K562 (cell line): Measurements from ENCODE around the gene KIN. TPM values are rescaled to one million over a fixed set of nuclear protein-coding genes. Genes with fewer than 3 reads are reported as not detected.

ENCODE experiments used
- ATAC-seq: fragments of 200-7000 bp; cut with Tn5 transposase; 3 replicates; pipeline ENCODE4 v1.9.1; 2020; ENCODE audit warnings: moderate library complexity
- BruUV-seq: library from RNA; stranded (reverse); fragments of 400-500 nt; replicated peaks from 2 replicates; lab custom pipeline; 2021; lab: Mats Ljungman, UMichigan
- CTCF ChIA-PET: fragments of 300-600 bp; formaldehyde crosslinking; extraction: SDS; loops from one replicate; lab custom pipeline; 2021; ENCODE audit warnings: low intra/inter-chr PET ratio; lab: Yijun Ruan, JAX
- POLR2A ChIA-PET: fragments of 300-600, 350-650 bp; sonication (Branson Sonifier 250); formaldehyde crosslinking; extraction: SDS; loops from one replicate; lab custom pipeline; 2021; ENCODE audit warnings: antibody characterized with exemption, inconsistent platforms; lab: Yijun Ruan, JAX
- DNase-seq, 4 experiments: peaks; one replicate each; pipeline versions ENCODE4 v3.0.0 to v3.0.0-alpha.2; 2011 to 2018; ENCODE audit warnings: low spot score in 3 of 4, mixed read lengths in 3 of 4; ENCODE audit errors: extremely low read depth in 1 of 4
- FAIRE-seq: peaks from 2 replicates; lab custom pipeline; 2011; peaks lifted over from hg19 to GRCh38; lab: Jason Lieb, UNC
- H2AFZ ChIP-seq: 2 replicates; pipeline ENCODE4 v1.6.0; 2011; ENCODE audit warnings: low read depth, low read length, control low read depth, inconsistent platforms
- H3K27ac ChIP-seq: fragments of 200-600 bp; 3 replicates; pipeline ENCODE4 v1.8.0; 2011; ENCODE audit warnings: low read depth, mild to moderate bottlenecking, control low read depth, inconsistent platforms, low read length, moderate library complexity, mixed read lengths; ENCODE audit errors: extremely low read depth
- H3K27me3 ChIP-seq, 2 experiments: fragments of 300-600 bp in 1 of 2; 2 replicates in 1 of 2; 3 replicates in 1 of 2; pipeline versions ENCODE4 v1.6.0 to v1.8.0; 2011; ENCODE audit warnings: inconsistent platforms in 2 of 2, low read length in 2 of 2, mild to moderate bottlenecking in 1 of 2, mixed read lengths in 1 of 2, moderate library complexity in 1 of 2; ENCODE audit not compliant: control insufficient read depth in 2 of 2, insufficient read depth in 2 of 2
- H3K36me3 ChIP-seq: fragments of 300-600 bp; 3 replicates; pipeline ENCODE4 v1.8.0; 2011; ENCODE audit warnings: mild to moderate bottlenecking, low read length, inconsistent platforms; ENCODE audit not compliant: control insufficient read depth, insufficient read depth
- H3K4me1 ChIP-seq, 2 experiments: fragments of 200-600 bp in 1 of 2; replicated peaks in 1 of 2; 2 replicates in 1 of 2; 3 replicates in 1 of 2; pipeline versions ENCODE4 v1.5.1 to v1.8.0; 2011; ENCODE audit warnings: inconsistent platforms in 2 of 2, low read length in 2 of 2, mild to moderate bottlenecking in 1 of 2, mixed read lengths in 1 of 2, moderate library complexity in 1 of 2; ENCODE audit not compliant: control insufficient read depth in 2 of 2, insufficient read depth in 2 of 2
- H3K4me2 ChIP-seq: 2 replicates; pipeline ENCODE4 v1.6.1; 2011; ENCODE audit warnings: low read length, control low read depth, inconsistent platforms, mixed read lengths; ENCODE audit not compliant: insufficient read depth
- H3K4me3 ChIP-seq: fragments of 200-600 bp; sonication (generic), shearing (Covaris generic); 2 replicates; pipeline ENCODE4 v1.5.1; 2016; ENCODE audit warnings: control low read depth, inconsistent platforms
- H3K79me2 ChIP-seq: fragments of 200-600 bp; 3 replicates; pipeline ENCODE4 v1.8.0; 2011; ENCODE audit warnings: low read length, inconsistent platforms; ENCODE audit not compliant: control insufficient read depth, insufficient read depth
- H3K9ac ChIP-seq, 2 experiments: 2 replicates each; pipeline versions ENCODE4 v1.6.0 to v1.6.1; 2011; ENCODE audit warnings: low read depth in 2 of 2, low read length in 2 of 2, control low read depth in 1 of 2, inconsistent platforms in 1 of 2, mild to moderate bottlenecking in 1 of 2, mixed read lengths in 1 of 2; ENCODE audit not compliant: insufficient read depth in 1 of 2
- H3K9me1 ChIP-seq: one replicate; pipeline ENCODE4 v1.6.0; 2011; ENCODE audit warnings: inconsistent platforms, mild to moderate bottlenecking, low read length, moderate library complexity; ENCODE audit not compliant: control insufficient read depth, insufficient read depth
- H3K9me3 ChIP-seq: replicated peaks from 2 replicates; pipeline ENCODE4 v1.5.1; 2011; ENCODE audit warnings: low read depth, low read length, inconsistent platforms; ENCODE audit not compliant: control insufficient read depth, insufficient read depth
- H4K20me1 ChIP-seq: replicated peaks from 2 replicates; pipeline ENCODE4 v1.6.1; 2011; ENCODE audit warnings: low read length, inconsistent platforms, mixed read lengths; ENCODE audit not compliant: control insufficient read depth, insufficient read depth
- EHMT2 ChIP-seq: fragments of 450-650 bp; IDR thresholded peaks from 2 replicates; pipeline ENCODE4 v1.6.1; 2018; ENCODE audit warnings: antibody characterized with exemption
- POLR2AphosphoS2 ChIP-seq: IDR thresholded peaks from 2 replicates; pipeline ENCODE4 v1.6.1; 2012; ENCODE audit warnings: low read length, improper control_type of control experiment
- PTBP1 ChIP-seq: fragments of 200-400 bp; formaldehyde crosslinking; IDR thresholded peaks from 2 replicates; pipeline ENCODE4 v1.6.1; 2017; ENCODE audit warnings: low read depth, low read length
- TSC22D4 ChIP-seq: fragments of 450-650 bp; IDR thresholded peaks from 2 replicates; pipeline ENCODE4 v1.6.1; 2016; ENCODE audit warnings: missing genetic modification characterization, missing biosample characterization, control low read depth
- ZNF121 ChIP-seq: sonication (generic); formaldehyde crosslinking; conservative IDR thresholded peaks from 2 replicates; pipeline ENCODE4 v1.8.0; 2022; ENCODE audit warnings: missing genetic modification reagents
- WGBS: fragments of 100-300 bp; shearing (Covaris generic); methylation state at CpG from one replicate; pipeline ENCODE4 v1.1.6; 2016; ENCODE audit warnings: low coverage, mixed read lengths; ENCODE audit not compliant: insufficient coverage; ENCODE audit errors: missing lambda C conversion rate; 5-methylcytosine and 5-hydroxymethylcytosine counted together
- in situ Hi-C: fragments of 300-500 bp; cut with MboI; formaldehyde crosslinking; loops from 4 replicates; pipeline ENCODE4 v1.15.0; 2018; ENCODE audit warnings: inconsistent platforms, mixed read lengths
- intact Hi-C: fragments of 100-400 bp; cut with micrococcal nuclease; formaldehyde crosslinking; loops from 2 replicates; pipeline ENCODE4 v1.14.2; 2022
- polyA plus RNA-seq, 8 experiments: library from polyadenylated mRNA; depleted of rRNA in 4 of 8; stranded (reverse) in 5 of 8; unstranded in 3 of 8; fragments of >200 nt; fragmentation: Nextera tagmentation in 2 of 8; fragmentation: Illumina TruSeq in 1 of 8; extraction: Ambion mirVana in 2 of 8; extraction: Trizol in 1 of 8; gene quantifications; 2 replicates each; pipeline versions ENCODE4 v1.2.1 to v1.2.3, GENCODE V29; 2011 to 2014; ENCODE audit warnings: inconsistent platforms in 1 of 8, missing spikeins in 1 of 8
- total RNA-seq, 7 experiments: library from RNA; depleted of rRNA in 6 of 7; stranded (reverse); fragments of >200 nt in 6 of 7; fragmentation: Illumina TruSeq in 2 of 7; extraction: Trizol in 2 of 7; gene quantifications; 2 replicates each; pipeline versions ENCODE4 v1.2.1 to v1.2.3, GENCODE V29; 2011 to 2021; ENCODE audit warnings: low replicate concordance in 1 of 7
- TF ChIP-seq, protein P1 (sequence below): fragments of 450-650 bp; IDR thresholded peaks from 2 replicates; pipeline ENCODE4 v1.7.0; 2016; ENCODE audit warnings: borderline replicate concordance
- TF ChIP-seq, protein P2 (sequence below): fragments of 250-450 bp; sonication (Bioruptor Pico); IDR thresholded peaks from 2 replicates; pipeline ENCODE4 v1.5.0; 2021; ENCODE audit warnings: mild to moderate bottlenecking, moderate library complexity
- TF ChIP-seq, protein P3 (sequence below): fragments of 250-450 bp; sonication (Bioruptor Pico); IDR thresholded peaks from 2 replicates; pipeline ENCODE4 v1.4.0; 2020

The KIN gene
- total and polyA plus RNA-seq, 9 of the 15 experiments (the other 6 are each of a cell fraction or from before 2014, with no cell fraction given): 11.7 to 35.6 (median 16.0) TPM

DNA sequence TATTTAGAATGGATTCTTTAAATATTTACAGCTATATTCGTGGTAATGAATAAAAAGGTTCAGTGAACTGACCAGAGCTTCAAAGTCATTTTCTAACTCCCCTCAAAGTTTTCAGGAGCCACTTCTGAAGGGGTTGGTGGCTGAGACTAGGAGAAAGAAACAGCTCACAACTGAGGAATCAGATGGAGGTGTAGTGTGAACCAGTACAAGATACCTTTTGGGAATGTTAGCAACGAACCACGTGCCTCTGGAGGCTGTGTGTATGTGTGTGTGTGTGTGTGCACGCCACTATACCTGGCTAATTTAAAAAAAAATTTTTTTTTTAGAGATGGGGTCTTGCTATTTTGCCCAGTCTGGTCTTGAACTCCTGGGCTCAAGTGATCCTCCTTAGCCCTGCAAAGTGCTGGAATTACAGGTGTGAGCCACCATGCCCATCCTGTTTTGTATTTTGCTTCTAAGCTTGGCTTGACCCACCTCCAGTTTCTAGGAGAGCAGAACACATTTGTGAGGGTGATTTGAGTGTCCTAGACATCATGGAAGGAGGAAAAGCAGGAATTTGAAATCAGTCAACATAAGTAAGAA, 21.0 kb upstream of the KIN start:
- Histone ChIP-seq H3K4me3 (no peak overlapping the region), H3K9me3 (no peaks in the 10 kb centered on the region), H4K20me1 (0 out of 2 replicates have a peak, but pooled peaks cover 4% of the 10 kb centered on the region), H3K27me3 (no peaks in the 10 kb centered on the region), H3K79me2 (no peaks in the 10 kb centered on the region), H3K27ac (no peak overlapping the region), H3K4me1 (no peaks in the 10 kb centered on the region; a peak in 2 of 5 replicates), H3K4me2 (no peak overlapping the region), H3K9me1 (no peaks in the 10 kb centered on the region), H3K9ac (no peak overlapping the region), H3K36me3 (peaks cover 37% of the 10 kb centered on the region), H2AFZ (no peak overlapping the region)
- in situ Hi-C loops: no loop called here
- FAIRE-seq (peak; percentile 55), DNase-seq (no peak), ATAC-seq (no peak)
- ChIA-PET CTCF (no interaction called here), POLR2A (interaction anchor here (0.8 to 3.1 kb wide), 5 partner anchors 10 to 21 kb away, joined by 3 to 19 read pairs (median 4); partner anchors contain the start of genes ATP5F1C, KIN and TAF3)
- WGBS: 60% methylated on average over 4 of the region's 4 CpGs
- BruUV-seq: no TSS peak
- no peak for TF ChIP-seq TSC22D4 (tag)
- no peak for TF ChIP-seq EHMT2
- TF ChIP-seq, protein P1, sequence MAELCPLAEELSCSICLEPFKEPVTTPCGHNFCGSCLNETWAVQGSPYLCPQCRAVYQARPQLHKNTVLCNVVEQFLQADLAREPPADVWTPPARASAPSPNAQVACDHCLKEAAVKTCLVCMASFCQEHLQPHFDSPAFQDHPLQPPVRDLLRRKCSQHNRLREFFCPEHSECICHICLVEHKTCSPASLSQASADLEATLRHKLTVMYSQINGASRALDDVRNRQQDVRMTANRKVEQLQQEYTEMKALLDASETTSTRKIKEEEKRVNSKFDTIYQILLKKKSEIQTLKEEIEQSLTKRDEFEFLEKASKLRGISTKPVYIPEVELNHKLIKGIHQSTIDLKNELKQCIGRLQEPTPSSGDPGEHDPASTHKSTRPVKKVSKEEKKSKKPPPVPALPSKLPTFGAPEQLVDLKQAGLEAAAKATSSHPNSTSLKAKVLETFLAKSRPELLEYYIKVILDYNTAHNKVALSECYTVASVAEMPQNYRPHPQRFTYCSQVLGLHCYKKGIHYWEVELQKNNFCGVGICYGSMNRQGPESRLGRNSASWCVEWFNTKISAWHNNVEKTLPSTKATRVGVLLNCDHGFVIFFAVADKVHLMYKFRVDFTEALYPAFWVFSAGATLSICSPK: no peak
- peak; percentile 73 for TF ChIP-seq POLR2AphosphoS2
- TF ChIP-seq, protein P2, sequence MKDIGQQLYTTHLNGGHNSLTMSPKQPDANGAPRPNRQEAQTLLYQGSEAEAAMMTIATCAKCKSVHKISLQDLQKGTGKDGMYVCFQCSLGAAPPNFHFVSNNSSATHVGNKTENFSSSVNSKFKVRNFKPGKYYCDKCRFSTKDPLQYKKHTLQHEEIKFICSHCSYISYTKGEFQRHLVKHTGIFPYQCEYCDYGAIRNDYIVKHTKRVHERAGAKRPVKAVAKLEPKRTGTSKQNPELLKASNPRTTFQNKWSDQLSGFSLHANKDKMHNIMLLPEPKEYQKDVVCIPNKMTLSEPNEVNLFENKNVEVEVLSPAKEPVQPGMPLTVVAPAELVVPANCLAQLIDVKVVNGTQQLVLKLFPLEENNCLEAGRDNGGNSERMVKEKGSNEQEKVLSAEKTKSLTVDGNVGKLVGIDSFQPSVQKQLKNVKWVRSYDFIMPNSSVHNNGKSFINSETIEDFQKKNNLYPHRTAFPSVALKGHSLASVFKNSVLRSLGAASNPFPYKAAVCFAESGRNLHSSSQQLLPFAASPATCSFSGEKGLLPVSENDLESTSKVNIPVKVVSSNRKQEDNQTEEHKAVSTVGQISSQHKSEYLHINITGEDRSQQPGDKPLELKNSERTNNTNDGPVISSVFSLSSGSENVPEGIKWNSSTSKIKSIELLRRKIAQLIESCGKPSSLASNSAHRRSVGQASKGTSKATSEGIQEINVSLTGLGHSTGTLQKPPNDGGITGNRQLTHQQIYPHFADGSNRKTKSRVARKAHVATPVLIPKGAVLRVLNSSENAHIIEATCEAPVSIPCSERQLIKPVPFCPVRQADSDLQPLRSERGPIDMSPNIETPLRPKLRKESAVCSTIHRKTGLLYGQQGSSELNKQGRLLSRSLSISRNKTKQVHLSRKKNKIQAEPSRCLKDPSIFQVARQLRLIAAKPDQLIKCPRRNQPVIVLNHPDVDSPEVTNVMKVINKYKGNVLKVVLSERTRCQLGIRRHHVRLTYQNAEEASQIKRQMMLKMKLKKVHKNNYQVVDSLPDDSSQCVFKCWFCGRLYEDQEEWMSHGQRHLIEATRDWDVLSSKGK (CRISPR knock-in tag): no peak
- TF ChIP-seq ZNF121 (CRISPR knock-in tag): peak; percentile 69
- TF ChIP-seq, protein P3, sequence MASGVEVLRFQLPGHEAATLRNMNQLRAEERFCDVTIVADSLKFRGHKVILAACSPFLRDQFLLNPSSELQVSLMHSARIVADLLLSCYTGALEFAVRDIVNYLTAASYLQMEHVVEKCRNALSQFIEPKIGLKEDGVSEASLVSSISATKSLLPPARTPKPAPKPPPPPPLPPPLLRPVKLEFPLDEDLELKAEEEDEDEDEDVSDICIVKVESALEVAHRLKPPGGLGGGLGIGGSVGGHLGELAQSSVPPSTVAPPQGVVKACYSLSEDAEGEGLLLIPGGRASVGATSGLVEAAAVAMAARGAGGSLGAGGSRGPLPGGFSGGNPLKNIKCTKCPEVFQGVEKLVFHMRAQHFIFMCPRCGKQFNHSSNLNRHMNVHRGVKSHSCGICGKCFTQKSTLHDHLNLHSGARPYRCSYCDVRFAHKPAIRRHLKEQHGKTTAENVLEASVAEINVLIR (CRISPR knock-in tag): no peak
- TF ChIP-seq PTBP1: no peak
- intact Hi-C loops: no loop called here
